Peyer's patch (tissue), 4 donors: ENCODE data around the gene TSC22D3.

Experiments used
- POLR2A ChIP-seq, 2 donors: fragments of 450-650 bp; IDR thresholded peaks; one replicate each; pipeline ENCODE4 v1.5.1; 2017; ENCODE audit warnings: antibody characterized with exemption in 2 of 2, mild to moderate bottlenecking in 2 of 2, moderate library complexity in 2 of 2
- TF ChIP-seq, protein P1 (sequence below), 6 experiments: fragments of 450-650 bp in 4 of 6; fragments of 200-600 bp in 2 of 6; sonication (generic) in 1 of 6; IDR thresholded peaks; one replicate each; pipeline ENCODE4 v1.5.1; 2017 to 2019; ENCODE audit warnings: antibody characterized with exemption in 6 of 6, mild to moderate bottlenecking in 3 of 6, moderate library complexity in 1 of 6

DNA sequence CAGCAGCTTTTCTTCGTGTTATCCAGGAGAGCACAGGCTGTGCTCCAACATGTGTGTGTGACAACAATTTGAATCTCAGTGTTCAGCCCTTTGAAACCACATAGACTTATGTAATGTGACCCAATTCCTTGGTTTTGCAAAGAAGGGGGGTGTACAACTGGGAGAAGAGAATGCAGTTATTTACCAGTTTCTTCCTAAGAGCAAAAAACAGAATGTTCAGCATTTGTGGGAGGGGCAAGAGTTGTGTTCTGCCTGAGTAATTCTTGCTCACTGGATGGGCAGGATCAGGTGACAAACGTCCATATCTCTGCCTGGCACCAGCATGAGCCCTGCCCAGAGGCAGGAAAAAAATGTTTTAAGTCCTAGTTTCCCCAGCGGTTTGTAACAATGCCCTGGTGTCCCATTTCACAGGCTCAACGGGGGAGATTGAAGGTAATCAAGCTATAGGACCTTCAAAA, 75.2 kb downstream of the TSC22D3 start:
- TF ChIP-seq, protein P1, sequence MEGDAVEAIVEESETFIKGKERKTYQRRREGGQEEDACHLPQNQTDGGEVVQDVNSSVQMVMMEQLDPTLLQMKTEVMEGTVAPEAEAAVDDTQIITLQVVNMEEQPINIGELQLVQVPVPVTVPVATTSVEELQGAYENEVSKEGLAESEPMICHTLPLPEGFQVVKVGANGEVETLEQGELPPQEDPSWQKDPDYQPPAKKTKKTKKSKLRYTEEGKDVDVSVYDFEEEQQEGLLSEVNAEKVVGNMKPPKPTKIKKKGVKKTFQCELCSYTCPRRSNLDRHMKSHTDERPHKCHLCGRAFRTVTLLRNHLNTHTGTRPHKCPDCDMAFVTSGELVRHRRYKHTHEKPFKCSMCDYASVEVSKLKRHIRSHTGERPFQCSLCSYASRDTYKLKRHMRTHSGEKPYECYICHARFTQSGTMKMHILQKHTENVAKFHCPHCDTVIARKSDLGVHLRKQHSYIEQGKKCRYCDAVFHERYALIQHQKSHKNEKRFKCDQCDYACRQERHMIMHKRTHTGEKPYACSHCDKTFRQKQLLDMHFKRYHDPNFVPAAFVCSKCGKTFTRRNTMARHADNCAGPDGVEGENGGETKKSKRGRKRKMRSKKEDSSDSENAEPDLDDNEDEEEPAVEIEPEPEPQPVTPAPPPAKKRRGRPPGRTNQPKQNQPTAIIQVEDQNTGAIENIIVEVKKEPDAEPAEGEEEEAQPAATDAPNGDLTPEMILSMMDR (IDR thresholded peaks at IDR 0.05), result no peak
- no peak for TF ChIP-seq POLR2A (IDR thresholded peaks at IDR 0.05)
